Tibial artery (tissue), 4 donors: Measurements from ENCODE around the gene CDH20.

Experiments used
- DNase-seq, 2 donors: peaks; one replicate each; pipeline ENCODE4 v3.0.0-alpha.2; 2019
- H3K27ac ChIP-seq, 2 donors: fragments of 200-600 bp; sonication (generic) in 1 of 2; 1 replicate in 1 of 2; 2 replicates in 1 of 2; pipeline ENCODE4 v1.5.1; 2018 to 2019; ENCODE audit warnings: mild to moderate bottlenecking in 1 of 2
- H3K27me3 ChIP-seq, 2 donors: fragments of 200-600 bp; sonication (generic) in 1 of 2; one replicate each; pipeline versions ENCODE4 v1.5.1 to v1.6.0; 2016 to 2019
- H3K36me3 ChIP-seq, 3 donors: fragments of 200-600 bp; sonication (generic) in 2 of 3; one replicate each; pipeline ENCODE4 v1.5.1; 2016 to 2019; ENCODE audit warnings: mild to moderate bottlenecking in 2 of 3
- H3K4me1 ChIP-seq, 4 donors: fragments of 200-600 bp; sonication (generic) in 2 of 4; 1 replicate in 3 of 4; 2 replicates in 1 of 4; pipeline ENCODE4 v1.5.1; 2016 to 2019
- H3K4me3 ChIP-seq, 2 donors: fragments of 200-600 bp; sonication (generic) in 1 of 2; 1 replicate in 1 of 2; 2 replicates in 1 of 2; pipeline ENCODE4 v1.5.1; 2018 to 2019; ENCODE audit warnings: mild to moderate bottlenecking in 2 of 2
- H3K9me3 ChIP-seq, 3 donors: fragments of 200-600 bp; sonication (generic) in 1 of 3; one replicate each; pipeline ENCODE4 v1.5.1; 2016 to 2019
- CTCF ChIP-seq, 2 experiments: fragments of 200-600 bp in 1 of 2; fragments of 450-650 bp in 1 of 2; IDR thresholded peaks; one replicate each; pipeline ENCODE4 v1.5.1; 2017 to 2019; ENCODE audit warnings: antibody characterized with exemption in 2 of 2, mild to moderate bottlenecking in 1 of 2, moderate library complexity in 1 of 2
- intact Hi-C: fragments of 100-400 bp; cut with DNase I; formaldehyde crosslinking; loops from one replicate; pipeline ENCODE4 v1.15.0; 2023; ENCODE audit warnings: low total_unique reads

The CDH20 gene

GRCh38 chr18:61589053-61589723 lies 256.0 kb downstream of the CDH20 start:
- peak in 1 of 2 donors; percentile 33 for DNase-seq
- Histone ChIP-seq H3K27ac (no peak overlapping the region), H3K9me3 (no peaks in the 10 kb centered on the region), H3K27me3 (no peaks in the 10 kb centered on the region), H3K36me3 (no peaks in the 10 kb centered on the region), H3K4me3 (no peak overlapping the region), H3K4me1 (peaks cover 0 to 20% (median 4%) of the 10 kb centered on the region in 4 donors)
- no peak for TF ChIP-seq CTCF (IDR thresholded peaks at IDR 0.05)
- intact Hi-C loops = loop anchor here (10.0 kb wide), 1 partner anchor 306 kb away; the partner anchor contains the start of gene RNF152

- intact Hi-C loops = loop anchor here (10.0 kb wide), 1 partner anchor 305 kb away; the partner anchor contains the start of gene RNF152
- H3K27me3 ChIP-seq = no peaks in the 10 kb centered on the region
- no peak overlapping the region for H3K4me3 ChIP-seq
- no peaks in the 10 kb centered on the region for H3K9me3 ChIP-seq
- no peaks in the 10 kb centered on the region for H3K36me3 ChIP-seq
- H3K27ac ChIP-seq = no peak overlapping the region
- H3K4me1 ChIP-seq = peaks cover 0 to 18% (median 4%) of the 10 kb centered on the region in 4 donors
- no peak for TF ChIP-seq CTCF (IDR thresholded peaks at IDR 0.05)
- DNase-seq = no peak
Measured at GRCh38 chr18:61589724-61590065, 256.5 kb downstream of the CDH20 start.

- intact Hi-C loops = no loop called here
- H3K27me3 ChIP-seq = no peaks in the 10 kb centered on the region
- H3K4me3 ChIP-seq = no peak overlapping the region
- no peaks in the 10 kb centered on the region for H3K9me3 ChIP-seq
- TF ChIP-seq CTCF (IDR thresholded peaks at IDR 0.05) = no peak
- peaks cover 0 to 14% (median 10%) of the 10 kb centered on the region in 4 donors for H3K4me1 ChIP-seq
- H3K27ac ChIP-seq = no peak overlapping the region
- H3K36me3 ChIP-seq = no peaks in the 10 kb centered on the region
- DNase-seq = no peak
Measured at GRCh38 chr18:61591253-61591652, 258.0 kb downstream of the CDH20 start.

GRCh38 chr18:61595615-61596251 lies 262.5 kb downstream of the CDH20 start:
- Histone ChIP-seq H3K4me1 (peaks cover 0 to 10% (median 7%) of the 10 kb centered on the region in 4 donors), H3K4me3 (peak overlapping the region; percentile 8 to 15), H3K27ac (peak overlapping the region in 1 of 2 donors; percentile 37), H3K36me3 (no peaks in the 10 kb centered on the region), H3K9me3 (no peaks in the 10 kb centered on the region), H3K27me3 (no peaks in the 10 kb centered on the region)
- intact Hi-C loops = no loop called here
- TF ChIP-seq CTCF (IDR thresholded peaks at IDR 0.05) = no peak
- DNase-seq = no peak

- Histone ChIP-seq H3K9me3 (no peaks in the 10 kb centered on the region), H3K36me3 (no peaks in the 10 kb centered on the region), H3K4me3 (no peak overlapping the region), H3K27ac (no peak overlapping the region), H3K27me3 (no peaks in the 10 kb centered on the region), H3K4me1 (peaks cover 0 to 10% (median 7%) of the 10 kb centered on the region in 4 donors)
- intact Hi-C loops = no loop called here
- no peak for DNase-seq
- TF ChIP-seq CTCF (IDR thresholded peaks at IDR 0.05) = no peak
Measured at GRCh38 chr18:61596296-61596695, 263.1 kb downstream of the CDH20 start.
